ENCODE data around the gene ATP6V0A4.

ATP6V0A4 gene

DNA sequence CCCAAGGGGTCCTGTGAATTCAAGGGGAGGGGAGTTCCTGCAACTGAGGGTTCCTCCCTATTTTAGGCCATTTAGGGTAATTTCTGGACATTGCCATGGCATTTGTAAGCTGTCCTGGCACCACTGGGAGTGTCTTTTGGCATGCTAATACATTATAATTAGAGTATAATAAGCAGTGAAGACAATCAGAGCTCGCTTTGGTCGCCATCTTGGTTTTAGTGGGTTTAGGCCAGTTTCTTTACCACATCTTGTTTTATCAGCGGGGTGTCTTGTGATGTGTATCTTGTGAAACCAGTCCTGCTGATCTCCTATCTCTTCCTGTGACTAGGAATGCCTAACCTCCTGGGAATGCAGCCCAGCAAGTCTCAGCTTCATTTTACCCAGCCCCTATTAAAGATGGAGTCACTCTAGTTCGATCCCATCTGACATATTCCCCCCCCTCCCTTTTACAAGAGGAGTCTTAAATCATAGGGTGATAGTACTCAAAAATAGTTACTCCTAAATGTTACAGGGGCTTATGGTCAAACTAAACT, 140.1 kb downstream of the ATP6V0A4 start:
- no peak for DNase-seq

GRCh38 chr7:138656952-138657351, 141.0 kb downstream of the ATP6V0A4 start:
- no peak for DNase-seq
